H54 (cell line): ENCODE data around the gene CCDC69.

Experiments
- DNase-seq: peaks from one replicate; pipeline ENCODE4 v3.0.0; 2011; ENCODE audit warnings: low spot score, mixed read lengths; ENCODE audit not compliant: insufficient read length
- FAIRE-seq: peaks from 3 replicates; lab custom pipeline; 2011; peaks lifted over from hg19 to GRCh38; lab: Jason Lieb, UNC
- POLR2A ChIP-seq: IDR thresholded peaks from 2 replicates; pipeline ENCODE4 v1.6.1; 2011; ENCODE audit warnings: low read depth, mild to moderate bottlenecking, low read length

The CCDC69 gene

GRCh38 chr5:151222054-151222789 is 1.7 kb downstream of the CCDC69 start:
- no peak for DNase-seq
- TF ChIP-seq POLR2A, result no peak
- FAIRE-seq, result no peak

GRCh38 chr5:151221574-151221973 is 2.3 kb downstream of the CCDC69 start:
- no peak for TF ChIP-seq POLR2A
- FAIRE-seq (no peak), DNase-seq (no peak)

- no peak for TF ChIP-seq POLR2A
- DNase-seq (no peak), FAIRE-seq (no peak)
Measured at GRCh38 chr5:151219789-151220188, 4.1 kb downstream of the CCDC69 start.

GRCh38 chr5:151219138-151219537 is 4.8 kb downstream of the CCDC69 start:
- DNase-seq (no peak), FAIRE-seq (no peak)
- no peak for TF ChIP-seq POLR2A

- no peak for FAIRE-seq
- no peak for DNase-seq
- TF ChIP-seq POLR2A, result no peak
Measured at GRCh38 chr5:151218177-151218576, 5.7 kb downstream of the CCDC69 start.

GRCh38 chr5:151216781-151217180 is 7.1 kb downstream of the CCDC69 start:
- DNase-seq (no peak), FAIRE-seq (no peak)
- TF ChIP-seq POLR2A, result no peak

- DNase-seq (no peak), FAIRE-seq (no peak)
- TF ChIP-seq POLR2A, result no peak
Measured at GRCh38 chr5:151215546-151215880, 8.4 kb downstream of the CCDC69 start.

- FAIRE-seq (no peak), DNase-seq (no peak)
- TF ChIP-seq POLR2A, result no peak
Measured at GRCh38 chr5:151214614-151215545, 9.0 kb downstream of the CCDC69 start.

- no peak for TF ChIP-seq POLR2A
- FAIRE-seq, result no peak
- DNase-seq, result peak; percentile 45
Measured at GRCh38 chr5:151213803-151214613, 9.9 kb downstream of the CCDC69 start.

GRCh38 chr5:151212406-151212798 is 11.5 kb downstream of the CCDC69 start:
- FAIRE-seq (no peak), DNase-seq (no peak)
- TF ChIP-seq POLR2A, result no peak

GRCh38 chr5:151208481-151208914 is 15.4 kb downstream of the CCDC69 start:
- DNase-seq (no peak), FAIRE-seq (no peak)
- no peak for TF ChIP-seq POLR2A

- TF ChIP-seq POLR2A, result no peak
- DNase-seq (no peak), FAIRE-seq (no peak)
Measured at GRCh38 chr5:151205411-151205810, 18.5 kb downstream of the CCDC69 start.

GRCh38 chr5:151204051-151204450 is 19.8 kb downstream of the CCDC69 start:
- no peak for TF ChIP-seq POLR2A
- DNase-seq (no peak), FAIRE-seq (no peak)

GRCh38 chr5:151202381-151203139 is 21.3 kb downstream of the CCDC69 start:
- TF ChIP-seq POLR2A, result no peak
- FAIRE-seq, result peak; percentile 91

More at GRCh38 chr5:151202381-151203139, 21.3 kb downstream of the CCDC69 start:
- peak; percentile 53 for DNase-seq
